ENCODE measurements around the gene EMD.

The EMD gene

DNA sequence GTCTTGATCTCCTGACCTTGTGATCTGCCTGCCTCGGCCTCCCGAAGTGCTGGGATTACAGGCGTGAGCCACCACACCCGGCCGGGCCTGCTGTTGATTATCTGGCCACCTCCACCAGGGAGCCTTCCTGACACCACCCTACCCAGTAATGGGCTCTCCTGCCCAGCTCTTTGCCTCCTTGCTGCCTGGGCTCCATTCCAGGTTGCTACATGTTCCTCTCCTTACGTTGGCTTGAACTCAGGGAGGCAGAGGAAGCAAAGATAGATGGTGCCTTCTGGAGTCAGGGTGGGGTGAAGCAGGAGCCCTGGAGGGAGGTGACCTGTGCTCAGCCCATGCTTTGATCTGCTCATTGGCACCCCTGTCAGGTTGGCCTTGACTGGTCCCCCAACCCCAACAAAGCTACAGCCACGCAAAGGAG, 31.0 kb upstream of the EMD start:
- no peak overlapping the region for H3K4me2 ChIP-seq (ENCODE audit: low read depth, low read length, poor library complexity, severe bottlenecking)
- no peaks in the 10 kb centered on the region for H4K20me1 ChIP-seq (ENCODE audit: low read depth, low read length)
- no peaks in the 10 kb centered on the region for H3K27me3 ChIP-seq (ENCODE audit: low read length)
- H3K79me2 ChIP-seq (ENCODE audit: insufficient read depth, low read length): no peaks in the 10 kb centered on the region
- peaks cover 6% of the 10 kb centered on the region; the same call in 1 of the 2 replicates for H3F3A ChIP-seq (ENCODE audit: insufficient read depth)
- H3K9ac ChIP-seq (ENCODE audit: low read length): no peak overlapping the region
- TF ChIP-seq EZH2phosphoT487 (conservative IDR thresholded peaks at IDR 0.05; ENCODE audit: low read length): no peak
- TF ChIP-seq, protein P1, sequence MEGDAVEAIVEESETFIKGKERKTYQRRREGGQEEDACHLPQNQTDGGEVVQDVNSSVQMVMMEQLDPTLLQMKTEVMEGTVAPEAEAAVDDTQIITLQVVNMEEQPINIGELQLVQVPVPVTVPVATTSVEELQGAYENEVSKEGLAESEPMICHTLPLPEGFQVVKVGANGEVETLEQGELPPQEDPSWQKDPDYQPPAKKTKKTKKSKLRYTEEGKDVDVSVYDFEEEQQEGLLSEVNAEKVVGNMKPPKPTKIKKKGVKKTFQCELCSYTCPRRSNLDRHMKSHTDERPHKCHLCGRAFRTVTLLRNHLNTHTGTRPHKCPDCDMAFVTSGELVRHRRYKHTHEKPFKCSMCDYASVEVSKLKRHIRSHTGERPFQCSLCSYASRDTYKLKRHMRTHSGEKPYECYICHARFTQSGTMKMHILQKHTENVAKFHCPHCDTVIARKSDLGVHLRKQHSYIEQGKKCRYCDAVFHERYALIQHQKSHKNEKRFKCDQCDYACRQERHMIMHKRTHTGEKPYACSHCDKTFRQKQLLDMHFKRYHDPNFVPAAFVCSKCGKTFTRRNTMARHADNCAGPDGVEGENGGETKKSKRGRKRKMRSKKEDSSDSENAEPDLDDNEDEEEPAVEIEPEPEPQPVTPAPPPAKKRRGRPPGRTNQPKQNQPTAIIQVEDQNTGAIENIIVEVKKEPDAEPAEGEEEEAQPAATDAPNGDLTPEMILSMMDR (IDR thresholded peaks at IDR 0.05; ENCODE audit: insufficient read depth, low read length, poor library complexity, severe bottlenecking): no peak
- no peaks in the 10 kb centered on the region for H3K9me3 ChIP-seq (ENCODE audit: insufficient read depth, low read length)
- H2AFZ ChIP-seq (ENCODE audit: low read depth, low read length, severe bottlenecking): no peak overlapping the region
- H3K9me2 ChIP-seq (replicated peaks; ENCODE audit: insufficient read depth, low read length): no peaks in the 10 kb centered on the region
- no peaks in the 10 kb centered on the region for H3K36me3 ChIP-seq (ENCODE audit: low read length)
- H3K4me3 ChIP-seq (ENCODE audit: insufficient read depth, low read length, poor library complexity, severe bottlenecking): no peak overlapping the region
- H3K27ac ChIP-seq (ENCODE audit: low read depth, low read length): no peak overlapping the region

DNA sequence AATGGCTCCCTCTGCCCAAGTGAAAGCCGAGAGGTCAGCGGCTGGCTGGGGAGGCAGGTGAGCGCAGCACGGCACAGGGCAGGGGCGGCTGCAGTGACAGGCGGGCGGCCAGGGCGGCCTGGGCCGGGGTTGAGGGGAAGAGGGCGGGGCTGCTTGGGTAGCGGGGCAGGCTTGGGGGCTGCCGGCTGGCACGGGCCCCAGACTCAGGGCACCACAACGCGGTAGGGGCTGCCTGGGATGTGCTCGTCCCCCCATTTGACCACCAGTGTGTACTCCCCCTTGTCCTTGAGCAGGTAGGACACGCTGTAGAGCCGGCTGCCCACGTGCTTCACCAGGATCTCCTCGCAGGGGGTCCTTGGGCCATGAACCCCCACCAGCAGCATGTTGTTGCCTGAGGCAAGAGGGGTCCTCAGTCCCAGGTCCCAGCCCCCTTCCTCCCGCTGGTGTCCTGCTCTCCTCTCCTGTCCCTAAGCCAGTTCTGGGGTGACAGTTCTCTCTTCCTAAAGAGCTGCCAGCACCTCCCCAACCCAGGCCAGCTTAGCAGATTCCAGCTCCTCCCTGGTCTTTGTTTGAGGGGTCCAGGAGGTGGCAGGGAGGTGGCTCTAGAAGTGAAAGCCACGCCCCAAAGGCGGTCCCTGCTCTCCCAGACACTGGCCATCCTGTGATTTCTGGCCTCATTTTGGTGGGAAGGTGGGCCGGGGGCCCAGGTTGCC, 30.3 kb upstream of the EMD start:
- H3K9me3 ChIP-seq (ENCODE audit: insufficient read depth, low read length): no peaks in the 10 kb centered on the region
- no peaks in the 10 kb centered on the region for H3K27me3 ChIP-seq (ENCODE audit: low read length)
- H3K27ac ChIP-seq (ENCODE audit: low read depth, low read length): no peak overlapping the region
- H3F3A ChIP-seq (ENCODE audit: insufficient read depth): peaks cover 6% of the 10 kb centered on the region; the same call in 1 of the 2 replicates
- TF ChIP-seq EZH2phosphoT487 (conservative IDR thresholded peaks at IDR 0.05; ENCODE audit: low read length): no peak
- TF ChIP-seq, protein P1 (IDR thresholded peaks at IDR 0.05; ENCODE audit: insufficient read depth, low read length, poor library complexity, severe bottlenecking): no peak
- H3K79me2 ChIP-seq (ENCODE audit: insufficient read depth, low read length): no peaks in the 10 kb centered on the region
- no peaks in the 10 kb centered on the region for H4K20me1 ChIP-seq (ENCODE audit: low read depth, low read length)
- H3K9ac ChIP-seq (ENCODE audit: low read length): no peak overlapping the region
- H3K4me3 ChIP-seq (ENCODE audit: insufficient read depth, low read length, poor library complexity, severe bottlenecking): no peak overlapping the region
- H3K36me3 ChIP-seq (ENCODE audit: low read length): no peaks in the 10 kb centered on the region
- H2AFZ ChIP-seq (ENCODE audit: low read depth, low read length, severe bottlenecking): no peak overlapping the region
- H3K4me2 ChIP-seq (ENCODE audit: low read depth, low read length, poor library complexity, severe bottlenecking): no peak overlapping the region
- H3K9me2 ChIP-seq (replicated peaks; ENCODE audit: insufficient read depth, low read length): no peaks in the 10 kb centered on the region

DNA sequence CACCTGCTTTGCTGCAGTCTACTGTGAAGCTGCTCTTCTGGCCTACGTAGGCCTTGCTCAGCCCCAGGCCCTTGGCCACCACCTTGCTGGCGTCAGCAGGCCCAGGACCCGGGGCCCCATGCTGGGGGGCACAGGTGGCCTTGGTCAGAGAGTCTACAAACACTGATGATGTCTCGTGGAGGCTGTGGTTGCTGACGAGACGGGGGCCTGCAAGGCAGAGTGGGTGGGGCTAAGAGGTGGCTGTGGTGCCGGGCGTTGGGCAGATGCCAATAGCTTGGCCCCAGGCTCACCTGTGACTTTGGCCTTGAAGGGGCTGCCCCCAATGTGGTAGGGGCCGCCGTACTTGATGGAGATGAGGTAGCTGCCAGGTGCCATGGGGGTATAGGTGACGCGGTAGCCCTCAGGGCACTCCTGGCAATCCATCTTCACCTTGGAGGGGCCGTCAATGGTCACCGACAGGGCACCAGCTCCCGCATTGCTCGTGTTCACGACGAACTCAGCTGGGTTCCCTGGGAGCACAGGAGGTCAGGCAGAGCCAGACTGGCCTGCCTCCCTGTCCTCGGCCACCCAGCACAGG, 29.6 kb upstream of the EMD start:
- no peaks in the 10 kb centered on the region for H4K20me1 ChIP-seq (ENCODE audit: low read depth, low read length)
- no peak overlapping the region for H3K27ac ChIP-seq (ENCODE audit: low read depth, low read length)
- H3K4me2 ChIP-seq (ENCODE audit: low read depth, low read length, poor library complexity, severe bottlenecking): no peak overlapping the region
- TF ChIP-seq, protein P1 (IDR thresholded peaks at IDR 0.05; ENCODE audit: insufficient read depth, low read length, poor library complexity, severe bottlenecking): no peak
- no peak for TF ChIP-seq EZH2phosphoT487 (conservative IDR thresholded peaks at IDR 0.05; ENCODE audit: low read length)
- no peak overlapping the region for H3K4me3 ChIP-seq (ENCODE audit: insufficient read depth, low read length, poor library complexity, severe bottlenecking)
- no peaks in the 10 kb centered on the region for H3K9me2 ChIP-seq (replicated peaks; ENCODE audit: insufficient read depth, low read length)
- H3F3A ChIP-seq (ENCODE audit: insufficient read depth): peaks cover 6% of the 10 kb centered on the region; the same call in 1 of the 2 replicates
- no peaks in the 10 kb centered on the region for H3K9me3 ChIP-seq (ENCODE audit: insufficient read depth, low read length)
- no peak overlapping the region for H3K9ac ChIP-seq (ENCODE audit: low read length)
- H3K36me3 ChIP-seq (ENCODE audit: low read length): no peaks in the 10 kb centered on the region
- H2AFZ ChIP-seq (ENCODE audit: low read depth, low read length, severe bottlenecking): no peak overlapping the region
- no peaks in the 10 kb centered on the region for H3K79me2 ChIP-seq (ENCODE audit: insufficient read depth, low read length)
- H3K27me3 ChIP-seq (ENCODE audit: low read length): no peaks in the 10 kb centered on the region

All from SU-DHL-6 (cell line).